ENCODE measurements around the gene SMIM26.

The SMIM26 gene

DNA sequence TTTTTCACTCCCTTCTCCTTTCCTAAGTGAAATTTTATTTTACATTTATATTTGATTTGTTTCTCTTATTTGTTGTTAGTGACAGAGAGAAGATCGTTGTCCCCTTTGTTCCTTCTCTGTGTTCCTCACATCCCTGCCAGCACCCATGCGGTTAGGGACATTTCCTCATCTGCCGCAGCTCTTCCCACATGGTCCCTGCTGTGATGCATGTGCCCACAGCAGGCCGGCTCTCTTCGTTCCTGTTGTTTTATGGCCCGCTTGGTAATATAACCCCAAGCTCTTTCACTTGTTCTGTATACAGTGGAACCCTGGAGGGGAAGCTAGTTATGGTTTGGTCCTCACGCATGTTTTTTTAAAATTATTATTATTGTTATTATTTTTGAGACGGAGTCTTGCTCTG is 44.3 kb downstream of the SMIM26 start:
- no peak overlapping the region for H2AFZ ChIP-seq (ENCODE audit: low read length)
- H4K20me1 ChIP-seq (ENCODE audit: insufficient read depth, low read length) = no peaks in the 10 kb centered on the region
- no peak overlapping the region for H3K9ac ChIP-seq (ENCODE audit: low read length)
- H3K79me2 ChIP-seq (ENCODE audit: insufficient read depth, low read length) = no peaks in the 10 kb centered on the region
- no peaks in the 10 kb centered on the region for H3K4me1 ChIP-seq (ENCODE audit: insufficient read depth, low read length, severe bottlenecking)
- no peak overlapping the region for H3K4me3 ChIP-seq (ENCODE audit: low read depth, low read length, poor library complexity, severe bottlenecking)
- H3K9me2 ChIP-seq (ENCODE audit: low read depth, low read length) = no peaks in the 10 kb centered on the region
- no peak overlapping the region for H3K27ac ChIP-seq (ENCODE audit: low read depth, low read length, poor library complexity, severe bottlenecking)
- no peak for TF ChIP-seq EZH2 (IDR thresholded peaks at IDR 0.05; ENCODE audit: borderline replicate concordance, low read length)
- TF ChIP-seq, protein P1, sequence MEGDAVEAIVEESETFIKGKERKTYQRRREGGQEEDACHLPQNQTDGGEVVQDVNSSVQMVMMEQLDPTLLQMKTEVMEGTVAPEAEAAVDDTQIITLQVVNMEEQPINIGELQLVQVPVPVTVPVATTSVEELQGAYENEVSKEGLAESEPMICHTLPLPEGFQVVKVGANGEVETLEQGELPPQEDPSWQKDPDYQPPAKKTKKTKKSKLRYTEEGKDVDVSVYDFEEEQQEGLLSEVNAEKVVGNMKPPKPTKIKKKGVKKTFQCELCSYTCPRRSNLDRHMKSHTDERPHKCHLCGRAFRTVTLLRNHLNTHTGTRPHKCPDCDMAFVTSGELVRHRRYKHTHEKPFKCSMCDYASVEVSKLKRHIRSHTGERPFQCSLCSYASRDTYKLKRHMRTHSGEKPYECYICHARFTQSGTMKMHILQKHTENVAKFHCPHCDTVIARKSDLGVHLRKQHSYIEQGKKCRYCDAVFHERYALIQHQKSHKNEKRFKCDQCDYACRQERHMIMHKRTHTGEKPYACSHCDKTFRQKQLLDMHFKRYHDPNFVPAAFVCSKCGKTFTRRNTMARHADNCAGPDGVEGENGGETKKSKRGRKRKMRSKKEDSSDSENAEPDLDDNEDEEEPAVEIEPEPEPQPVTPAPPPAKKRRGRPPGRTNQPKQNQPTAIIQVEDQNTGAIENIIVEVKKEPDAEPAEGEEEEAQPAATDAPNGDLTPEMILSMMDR (IDR thresholded peaks at IDR 0.05; ENCODE audit: low read length) = no peak
- no peaks in the 10 kb centered on the region for H3K9me3 ChIP-seq (ENCODE audit: low read length)
- no peaks in the 10 kb centered on the region for H3K27me3 ChIP-seq (ENCODE audit: insufficient read depth, low read length)
- H3K36me3 ChIP-seq (ENCODE audit: insufficient read depth, low read length) = peaks cover 5% of the 10 kb centered on the region; the same call in 1 of the 2 replicates
- no peaks in the 10 kb centered on the region for H3F3A ChIP-seq (ENCODE audit: insufficient read depth, low read length)
- H3K4me2 ChIP-seq (ENCODE audit: low read length) = no peak overlapping the region

DNA sequence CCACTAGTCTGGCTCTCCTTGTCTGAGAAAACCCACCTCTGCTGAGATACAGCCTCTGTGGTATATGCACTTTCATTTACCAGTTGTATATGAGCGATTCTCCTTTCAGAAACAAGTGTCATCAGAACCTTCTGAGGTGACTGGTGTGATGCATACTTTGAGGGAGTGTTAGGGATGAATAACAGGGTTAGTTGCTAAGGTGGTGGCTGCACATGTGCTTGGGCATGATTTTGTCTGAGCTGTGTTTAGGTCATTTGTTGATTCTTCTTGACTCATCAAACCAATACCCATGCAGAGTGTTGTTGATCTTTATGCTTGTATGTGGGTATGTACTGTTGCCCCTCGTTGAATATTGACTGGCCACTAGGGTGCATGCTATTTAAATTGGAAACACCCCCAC is 46.3 kb downstream of the SMIM26 start:
- Histone ChIP-seq H3K4me3 (ENCODE audit: low read depth, low read length, poor library complexity, severe bottlenecking) (no peak overlapping the region), H3K27me3 (ENCODE audit: insufficient read depth, low read length) (no peaks in the 10 kb centered on the region), H4K20me1 (ENCODE audit: insufficient read depth, low read length) (no peaks in the 10 kb centered on the region), H3F3A (ENCODE audit: insufficient read depth, low read length) (no peaks in the 10 kb centered on the region), H3K4me2 (ENCODE audit: low read length) (no peak overlapping the region), H3K9ac (ENCODE audit: low read length) (no peak overlapping the region), H2AFZ (ENCODE audit: low read length) (no peak overlapping the region), H3K9me3 (ENCODE audit: low read length) (peaks cover 4% of the 10 kb centered on the region; the same call in 1 of the 2 replicates), H3K9me2 (ENCODE audit: low read depth, low read length) (no peaks in the 10 kb centered on the region), H3K4me1 (ENCODE audit: insufficient read depth, low read length, severe bottlenecking) (no peaks in the 10 kb centered on the region), H3K36me3 (ENCODE audit: insufficient read depth, low read length) (peaks cover 9% of the 10 kb centered on the region; the same call in 1 of the 2 replicates), H3K27ac (ENCODE audit: low read depth, low read length, poor library complexity, severe bottlenecking) (no peak overlapping the region), H3K79me2 (ENCODE audit: insufficient read depth, low read length) (no peaks in the 10 kb centered on the region)
- TF ChIP-seq EZH2 (IDR thresholded peaks at IDR 0.05; ENCODE audit: borderline replicate concordance, low read length) = no peak
- TF ChIP-seq, protein P1 (IDR thresholded peaks at IDR 0.05; ENCODE audit: low read length) = no peak

DNA sequence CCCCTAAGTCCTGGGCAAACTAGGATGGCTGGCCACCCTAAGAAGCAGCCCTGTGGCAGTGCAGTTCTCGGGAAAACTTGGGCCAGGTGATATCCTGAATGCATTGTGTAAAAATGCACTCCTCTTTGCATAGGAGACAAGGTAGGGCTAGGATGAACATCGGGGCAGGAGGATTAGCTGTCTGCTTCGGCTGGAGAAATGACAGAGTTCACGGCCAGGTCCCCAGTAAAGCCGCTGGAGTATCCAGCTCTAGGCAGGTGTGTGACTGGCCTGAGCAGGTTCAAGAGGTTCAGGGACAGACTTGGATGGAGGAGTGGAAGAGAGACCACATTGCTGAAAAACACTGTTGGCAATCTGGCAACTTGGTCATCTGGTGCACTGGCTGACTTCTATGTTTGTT is 47.0 kb downstream of the SMIM26 start:
- Histone ChIP-seq H3K9me3 (ENCODE audit: low read length) (peaks cover 4% of the 10 kb centered on the region; the same call in 1 of the 2 replicates), H3K27ac (ENCODE audit: low read depth, low read length, poor library complexity, severe bottlenecking) (no peak overlapping the region), H3K4me3 (ENCODE audit: low read depth, low read length, poor library complexity, severe bottlenecking) (no peak overlapping the region), H3K27me3 (ENCODE audit: insufficient read depth, low read length) (no peaks in the 10 kb centered on the region), H3K79me2 (ENCODE audit: insufficient read depth, low read length) (no peaks in the 10 kb centered on the region), H3K9me2 (ENCODE audit: low read depth, low read length) (no peaks in the 10 kb centered on the region), H3K4me2 (ENCODE audit: low read length) (no peak overlapping the region), H2AFZ (ENCODE audit: low read length) (no peak overlapping the region), H3F3A (ENCODE audit: insufficient read depth, low read length) (no peaks in the 10 kb centered on the region), H3K4me1 (ENCODE audit: insufficient read depth, low read length, severe bottlenecking) (no peaks in the 10 kb centered on the region), H3K36me3 (ENCODE audit: insufficient read depth, low read length) (peaks cover 9% of the 10 kb centered on the region; the same call in 1 of the 2 replicates), H3K9ac (ENCODE audit: low read length) (no peak overlapping the region), H4K20me1 (ENCODE audit: insufficient read depth, low read length) (no peaks in the 10 kb centered on the region)
- TF ChIP-seq, protein P1 (IDR thresholded peaks at IDR 0.05; ENCODE audit: low read length) = no peak
- TF ChIP-seq EZH2 (IDR thresholded peaks at IDR 0.05; ENCODE audit: borderline replicate concordance, low read length) = no peak
